Stimulated activated effector memory CD8-positive, alpha-beta T cell treated with anti-CD3 and anti-CD28 coated beads, Interleukin-12 subunit alpha, Interleukin-12 subunit beta, amount 100 ng/mL, for 72 hours (primary cell): ENCODE measurements around the gene VWCE.
A peak's percentile ranks its signal among the peaks of the same experiment; 100 is the strongest.

Source experiments
- ATAC-seq: fragments of 150-1000 bp; cut with Tn5 transposase; 2 replicates; pipeline ENCODE4 v1.10.0; 2021
- DNase-seq, 2 donors: peaks; one replicate each; pipeline ENCODE4 v3.0.0; 2021 to 2022; ENCODE audit warnings: low spot score in 2 of 2
- H3K27ac Mint-ChIP-seq: one replicate; pipeline ENCODE4 v1.8.0; 2022; ENCODE audit warnings: mild to moderate bottlenecking, mixed read lengths
- H3K36me3 Mint-ChIP-seq: one replicate; pipeline ENCODE4 v1.8.0; 2022; ENCODE audit warnings: mild to moderate bottlenecking, mixed read lengths
- H3K4me1 Mint-ChIP-seq: one replicate; pipeline ENCODE4 v1.8.0; 2022; ENCODE audit warnings: mixed read lengths
- H3K4me3 Mint-ChIP-seq: one replicate; pipeline ENCODE4 v1.8.0; 2022; ENCODE audit warnings: mild to moderate bottlenecking, mixed read lengths
- H3K9me3 Mint-ChIP-seq: one replicate; pipeline ENCODE4 v1.8.0; 2022; ENCODE audit warnings: mixed read lengths

The VWCE gene, protein sequence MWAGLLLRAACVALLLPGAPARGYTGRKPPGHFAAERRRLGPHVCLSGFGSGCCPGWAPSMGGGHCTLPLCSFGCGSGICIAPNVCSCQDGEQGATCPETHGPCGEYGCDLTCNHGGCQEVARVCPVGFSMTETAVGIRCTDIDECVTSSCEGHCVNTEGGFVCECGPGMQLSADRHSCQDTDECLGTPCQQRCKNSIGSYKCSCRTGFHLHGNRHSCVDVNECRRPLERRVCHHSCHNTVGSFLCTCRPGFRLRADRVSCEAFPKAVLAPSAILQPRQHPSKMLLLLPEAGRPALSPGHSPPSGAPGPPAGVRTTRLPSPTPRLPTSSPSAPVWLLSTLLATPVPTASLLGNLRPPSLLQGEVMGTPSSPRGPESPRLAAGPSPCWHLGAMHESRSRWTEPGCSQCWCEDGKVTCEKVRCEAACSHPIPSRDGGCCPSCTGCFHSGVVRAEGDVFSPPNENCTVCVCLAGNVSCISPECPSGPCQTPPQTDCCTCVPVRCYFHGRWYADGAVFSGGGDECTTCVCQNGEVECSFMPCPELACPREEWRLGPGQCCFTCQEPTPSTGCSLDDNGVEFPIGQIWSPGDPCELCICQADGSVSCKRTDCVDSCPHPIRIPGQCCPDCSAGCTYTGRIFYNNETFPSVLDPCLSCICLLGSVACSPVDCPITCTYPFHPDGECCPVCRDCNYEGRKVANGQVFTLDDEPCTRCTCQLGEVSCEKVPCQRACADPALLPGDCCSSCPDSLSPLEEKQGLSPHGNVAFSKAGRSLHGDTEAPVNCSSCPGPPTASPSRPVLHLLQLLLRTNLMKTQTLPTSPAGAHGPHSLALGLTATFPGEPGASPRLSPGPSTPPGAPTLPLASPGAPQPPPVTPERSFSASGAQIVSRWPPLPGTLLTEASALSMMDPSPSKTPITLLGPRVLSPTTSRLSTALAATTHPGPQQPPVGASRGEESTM

DNA sequence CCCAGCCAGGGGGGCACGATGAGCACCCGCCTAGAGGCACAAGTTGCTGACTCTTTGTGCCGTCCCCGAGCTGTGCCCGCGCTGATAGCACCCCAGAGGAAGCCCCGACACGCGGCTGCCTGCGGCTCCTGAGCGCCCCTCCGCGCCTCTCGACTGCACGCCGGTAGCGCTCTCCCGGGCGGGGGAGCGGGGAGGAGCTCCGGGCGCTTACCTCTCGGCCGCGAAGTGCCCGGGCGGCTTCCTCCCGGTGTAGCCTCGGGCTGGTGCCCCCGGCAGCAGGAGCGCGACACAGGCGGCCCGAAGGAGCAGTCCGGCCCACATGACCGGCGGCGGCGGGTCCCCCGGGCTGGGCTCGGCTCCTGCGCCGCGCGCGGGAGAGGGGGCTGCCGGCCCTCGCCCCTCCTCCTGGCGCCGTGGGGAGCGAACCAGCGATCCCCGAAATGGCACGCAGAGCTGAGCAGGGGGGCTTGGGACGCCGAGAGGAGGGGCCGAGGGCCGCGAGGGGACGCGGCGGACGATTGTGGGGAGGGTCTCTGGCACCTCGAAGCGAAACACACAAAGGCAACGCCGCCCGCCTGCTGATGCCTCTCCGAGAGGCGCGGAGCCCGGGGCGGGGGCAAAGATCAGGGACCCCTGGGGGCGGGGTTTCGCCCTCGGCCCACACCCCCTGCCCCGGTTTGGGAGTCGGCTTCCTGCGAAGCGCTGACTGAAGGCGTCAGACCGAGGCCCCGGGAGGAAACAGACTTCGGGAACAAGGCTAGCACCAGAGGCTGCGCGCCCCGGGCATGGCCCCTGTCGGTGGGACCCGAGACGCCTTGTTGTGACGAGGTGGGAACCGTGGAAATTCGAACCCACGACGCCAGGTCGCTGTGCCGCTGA, at the start of gene VWCE:
VWCE (minus strand) TSS at position 600 of the 879 bp plus-strand sequence; CDS start at position 321, 279 bp downstream.
- ATAC-seq (peak; percentile 90), DNase-seq (peak; percentile 64 to 84)
- Mint-ChIP-seq H3K9me3 (no peaks in the 10 kb centered on the region), H3K4me1 (peaks cover 35% of the 10 kb centered on the region), H3K36me3 (peaks cover 27% of the 10 kb centered on the region), H3K4me3 (peak within 1 kb of the TSS; percentile 78), H3K27ac (peak within 1 kb of the TSS; percentile 73)

DNA sequence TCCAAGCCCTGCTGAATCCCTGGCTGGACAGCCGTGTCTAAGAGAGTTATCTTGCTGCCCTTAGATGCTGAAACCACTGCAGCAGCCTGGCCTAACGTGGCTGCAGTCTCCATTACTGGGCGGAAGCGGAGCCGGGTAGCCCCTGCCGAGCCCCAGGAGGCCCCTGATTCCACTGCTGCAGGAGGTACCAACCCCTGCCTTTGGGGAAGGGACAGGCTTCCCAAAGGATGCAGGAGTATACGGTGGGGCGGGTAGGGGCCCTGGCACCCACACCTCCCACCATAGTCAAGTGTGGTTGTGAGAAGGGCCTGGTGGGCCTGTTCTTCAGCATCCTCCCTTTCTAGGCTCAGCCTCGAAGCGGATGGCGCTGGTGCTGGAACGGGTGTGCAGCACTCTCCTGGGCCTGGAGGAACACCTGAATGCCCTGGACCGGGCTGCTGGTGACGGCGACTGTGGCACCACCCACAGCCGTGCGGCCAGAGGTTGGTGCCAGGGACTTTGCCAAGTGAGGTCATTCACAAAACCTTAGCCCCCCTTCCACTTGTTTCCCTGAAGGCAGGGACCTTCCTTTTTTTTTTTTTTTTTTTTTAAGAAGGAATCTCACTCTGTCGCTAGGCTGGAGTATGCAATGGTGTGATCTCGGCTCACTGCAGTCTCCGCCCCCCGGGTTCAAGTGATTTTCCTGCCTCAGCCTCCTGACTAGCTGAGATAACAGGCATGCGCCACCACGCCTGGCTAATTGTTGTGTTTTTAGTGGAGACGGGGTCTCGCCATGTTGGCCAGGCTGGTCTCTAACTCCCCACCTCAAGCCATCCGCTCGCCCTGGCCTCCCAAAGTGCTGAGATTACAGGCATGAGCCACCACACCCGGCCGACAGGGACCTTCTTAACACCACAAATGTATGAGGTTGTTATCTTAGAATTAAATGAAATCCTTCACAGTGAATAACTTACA, 49.0 kb upstream of the VWCE start:
- Mint-ChIP-seq H3K36me3 (peaks cover 5% of the 10 kb centered on the region), H3K9me3 (no peaks in the 10 kb centered on the region), H3K27ac (peak overlapping the region; percentile 23), H3K4me1 (no peaks in the 10 kb centered on the region), H3K4me3 (no peak overlapping the region)
- no peak for ATAC-seq
- DNase-seq, result no peak

DNA sequence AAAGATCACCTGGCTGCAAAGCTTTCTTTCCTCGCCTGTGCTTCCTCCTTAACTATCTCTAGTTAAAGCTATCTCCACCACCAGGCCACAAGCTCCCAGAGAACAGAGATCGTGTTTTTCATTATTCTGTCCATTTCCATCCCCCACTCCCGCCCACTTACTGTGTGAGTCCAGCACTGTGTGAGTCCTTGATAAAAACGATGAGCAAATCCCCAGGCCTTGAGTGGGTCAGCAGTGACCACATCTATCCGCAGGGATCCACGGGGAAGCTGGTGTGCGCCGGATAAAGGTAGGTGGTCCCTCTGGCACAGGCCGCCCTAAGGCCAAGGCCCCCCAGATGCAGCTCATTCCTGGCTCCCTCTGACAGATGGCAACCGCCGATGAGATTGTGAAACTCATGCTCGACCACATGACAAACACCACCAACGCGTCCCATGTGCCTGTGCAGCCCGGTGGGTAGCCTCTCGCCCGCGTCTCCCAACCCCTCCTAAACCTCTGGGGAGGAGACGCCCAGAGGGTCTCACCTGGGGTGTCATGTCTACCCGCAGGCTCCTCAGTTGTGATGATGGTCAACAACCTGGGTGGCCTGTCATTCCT, 47.2 kb upstream of the VWCE start:
- H3K36me3 Mint-ChIP-seq, result no peaks in the 10 kb centered on the region
- no peaks in the 10 kb centered on the region for H3K4me1 Mint-ChIP-seq
- no peak for ATAC-seq
- DNase-seq, result no peak
- H3K9me3 Mint-ChIP-seq, result no peaks in the 10 kb centered on the region
- no peak overlapping the region for H3K4me3 Mint-ChIP-seq
- no peak overlapping the region for H3K27ac Mint-ChIP-seq

DNA sequence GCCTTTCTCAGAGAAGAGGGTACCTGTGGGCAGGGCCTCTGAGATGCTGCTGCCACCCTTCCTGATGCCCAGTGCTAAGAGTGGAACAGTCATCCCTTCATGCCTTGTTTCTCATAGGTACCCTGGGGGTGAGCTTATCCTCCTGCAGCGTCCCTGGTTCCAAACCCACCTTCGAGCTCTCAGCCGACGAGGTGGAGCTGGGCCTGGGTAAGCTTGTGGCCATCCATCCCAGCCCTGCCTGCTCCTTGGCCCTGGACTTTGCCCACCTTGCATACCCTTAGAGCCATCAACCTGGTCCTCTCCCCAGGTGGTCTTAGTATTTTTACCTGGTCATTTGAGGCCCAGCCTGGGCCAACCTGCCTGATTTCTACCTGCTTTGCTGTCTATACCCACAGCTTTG, 46.6 kb upstream of the VWCE start:
- H3K27ac Mint-ChIP-seq, result no peak overlapping the region
- H3K36me3 Mint-ChIP-seq, result no peaks in the 10 kb centered on the region
- ATAC-seq, result no peak
- no peak overlapping the region for H3K4me3 Mint-ChIP-seq
- H3K9me3 Mint-ChIP-seq, result no peaks in the 10 kb centered on the region
- DNase-seq, result no peak
- peaks cover 6% of the 10 kb centered on the region for H3K4me1 Mint-ChIP-seq

DNA sequence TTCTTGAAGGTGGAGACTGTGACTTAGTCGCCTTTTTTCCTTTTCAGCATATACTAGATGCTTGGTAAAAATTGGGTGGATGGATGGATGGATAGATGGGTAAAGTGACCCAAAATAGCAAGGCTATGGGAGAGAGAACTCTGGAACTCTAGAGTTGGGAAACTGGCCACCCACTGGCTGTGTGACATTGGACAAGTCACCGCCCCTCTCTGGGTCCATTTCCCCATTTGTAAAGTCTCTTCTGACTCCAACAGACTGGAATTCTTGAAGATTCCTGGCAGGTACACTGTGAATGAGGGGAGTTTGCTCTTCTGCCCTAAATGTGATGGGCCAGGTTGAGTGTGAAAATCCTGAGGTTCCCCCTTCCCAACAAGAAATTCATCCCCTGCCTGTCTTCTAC, 45.9 kb upstream of the VWCE start:
- DNase-seq, result no peak
- Mint-ChIP-seq H3K27ac (no peak overlapping the region), H3K4me1 (peaks cover 12% of the 10 kb centered on the region), H3K4me3 (no peak overlapping the region), H3K9me3 (no peaks in the 10 kb centered on the region), H3K36me3 (no peaks in the 10 kb centered on the region)
- ATAC-seq, result no peak

DNA sequence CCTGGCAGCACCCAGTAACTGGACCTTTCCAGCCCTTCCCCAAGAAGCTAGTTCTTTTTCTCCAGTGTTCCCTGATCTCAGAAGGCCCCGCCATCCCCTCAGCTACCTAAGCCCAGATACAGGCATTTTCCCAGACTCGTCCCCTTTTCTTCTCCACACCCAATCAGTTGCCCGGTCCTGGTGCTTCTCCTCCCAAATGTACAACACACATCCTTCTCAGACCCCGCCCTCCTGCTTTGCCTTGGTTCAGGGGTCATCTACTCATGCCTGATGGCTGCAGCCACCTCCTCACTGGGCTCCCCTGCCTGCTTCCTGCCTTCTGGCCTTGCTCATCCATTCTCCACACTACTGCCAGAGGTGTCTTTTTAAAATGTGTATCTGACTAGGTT, 44.4 kb upstream of the VWCE start:
- no peaks in the 10 kb centered on the region for H3K9me3 Mint-ChIP-seq
- no peaks in the 10 kb centered on the region for H3K36me3 Mint-ChIP-seq
- H3K4me1 Mint-ChIP-seq, result peaks cover 14% of the 10 kb centered on the region
- ATAC-seq, result no peak
- no peak overlapping the region for H3K27ac Mint-ChIP-seq
- DNase-seq, result no peak
- H3K4me3 Mint-ChIP-seq, result no peak overlapping the region

DNA sequence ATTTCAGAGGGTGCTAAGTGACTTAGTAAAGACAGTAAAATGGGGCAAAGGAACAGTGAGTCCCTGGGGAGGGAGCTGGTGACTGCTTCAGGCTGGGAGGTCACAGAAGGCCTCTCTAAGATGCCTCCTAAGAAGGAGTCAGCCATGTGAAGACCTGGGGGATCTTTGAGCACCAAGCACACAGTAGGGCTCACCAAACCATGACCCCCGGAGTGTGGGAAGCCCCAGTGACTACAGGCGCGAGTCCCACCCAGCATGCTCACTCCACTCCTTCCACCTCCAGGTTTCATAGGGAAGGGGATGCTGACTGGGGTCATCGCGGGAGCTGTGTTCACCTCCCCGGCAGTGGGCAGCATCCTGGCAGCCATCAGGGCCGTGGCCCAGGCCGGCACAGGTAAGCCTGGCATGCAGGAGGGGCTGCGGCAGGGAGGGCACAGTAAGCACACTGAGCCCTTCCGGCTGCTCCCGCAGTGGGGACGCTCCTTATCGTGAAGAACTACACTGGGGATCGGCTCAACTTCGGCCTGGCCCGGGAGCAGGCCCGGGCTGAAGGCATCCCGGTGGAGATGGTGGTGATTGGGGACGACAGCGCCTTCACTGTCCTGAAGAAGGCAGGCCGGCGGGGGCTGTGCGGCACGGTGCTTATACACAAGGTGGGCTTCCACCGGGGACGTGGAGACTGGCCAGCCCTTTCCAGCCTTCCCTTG, 43.8 kb upstream of the VWCE start:
- peak overlapping the region; percentile 56 for H3K27ac Mint-ChIP-seq

DNA sequence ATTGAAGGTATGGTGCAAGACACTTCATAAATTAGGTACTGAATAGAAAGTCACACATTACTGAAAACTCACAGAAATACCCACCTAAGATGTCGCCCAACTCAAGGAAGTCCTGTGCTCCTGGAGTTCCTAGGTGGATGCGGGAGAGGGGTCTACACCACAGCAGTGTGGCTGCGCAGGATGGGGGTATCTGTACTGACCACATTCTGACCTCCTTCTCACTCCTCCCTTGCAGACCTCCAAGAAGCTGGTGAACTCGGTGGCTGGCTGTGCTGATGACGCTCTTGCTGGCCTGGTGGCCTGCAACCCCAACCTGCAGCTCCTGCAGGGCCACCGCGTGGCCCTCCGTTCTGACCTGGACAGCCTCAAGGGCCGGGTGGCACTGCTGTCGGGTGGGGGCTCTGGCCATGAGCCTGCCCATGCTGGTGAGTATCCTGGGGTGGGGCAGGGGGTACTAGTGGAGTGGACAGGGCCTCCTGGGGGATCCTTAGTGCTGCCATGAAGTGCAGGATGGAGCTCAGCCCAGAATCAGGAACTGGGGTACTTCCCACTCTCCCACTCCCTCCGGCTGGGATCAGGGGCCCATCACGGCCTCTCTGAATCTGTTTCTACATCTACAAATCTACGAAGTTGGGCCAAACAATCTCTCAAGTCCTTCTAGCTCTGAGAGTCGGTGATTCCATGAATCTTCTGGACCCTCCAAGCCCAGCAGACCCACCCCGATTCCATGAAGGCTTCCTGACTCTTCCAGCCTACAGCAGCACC, 42.8 kb upstream of the VWCE start:
- DNase-seq (no peak), ATAC-seq (no peak)
- Mint-ChIP-seq H3K9me3 (no peaks in the 10 kb centered on the region), H3K4me1 (peaks cover 28% of the 10 kb centered on the region), H3K36me3 (no peaks in the 10 kb centered on the region), H3K4me3 (no peak overlapping the region), H3K27ac (peak overlapping the region; percentile 56)

More for the DNA sequence above, 43.8 kb upstream of the VWCE start:
- ATAC-seq, result no peak
- Mint-ChIP-seq H3K9me3 (no peaks in the 10 kb centered on the region), H3K4me1 (peaks cover 19% of the 10 kb centered on the region), H3K4me3 (no peak overlapping the region), H3K36me3 (no peaks in the 10 kb centered on the region)
- DNase-seq, result no peak

DNA sequence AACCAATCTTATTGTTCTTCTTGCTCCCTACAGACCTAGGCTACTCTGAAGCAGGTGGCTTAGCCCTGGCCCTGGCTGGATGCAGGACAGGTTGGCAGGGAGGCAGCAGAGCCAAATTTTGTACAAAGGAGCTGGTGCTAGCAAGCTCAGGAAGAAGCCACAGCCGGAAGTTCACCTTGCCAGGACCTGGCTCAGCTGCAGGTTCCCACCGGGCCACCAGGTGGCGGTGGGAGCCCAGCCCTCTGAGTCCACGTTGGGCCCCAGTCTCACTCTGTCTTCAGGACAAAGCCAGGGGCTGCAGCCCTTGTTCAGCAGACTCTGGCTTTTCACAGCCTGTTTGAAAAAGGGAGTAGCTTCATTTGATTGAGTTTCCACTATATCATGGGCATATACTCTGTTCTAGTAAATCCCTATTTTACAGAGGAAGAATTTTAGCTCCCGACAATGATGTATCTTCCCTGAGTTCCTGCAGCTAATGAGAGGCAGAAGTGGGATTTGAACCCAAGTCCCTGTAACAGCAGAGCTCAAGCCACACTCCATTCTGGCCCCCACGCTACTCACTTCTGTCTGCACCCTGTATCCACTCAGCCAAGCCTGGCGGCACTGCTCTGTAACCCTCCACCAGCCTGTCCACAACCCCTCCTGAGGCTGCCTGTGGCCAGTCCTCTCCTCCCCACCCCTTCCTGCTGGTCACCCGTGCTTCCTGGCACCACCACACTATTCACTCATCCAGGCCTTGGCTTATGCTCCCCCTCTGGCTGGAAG, 41.2 kb upstream of the VWCE start:
- DNase-seq (peak; percentile 82 to 89), ATAC-seq (peak; percentile 71)
- peak overlapping the region; percentile 80 for H3K27ac Mint-ChIP-seq
- no peaks in the 10 kb centered on the region for H3K9me3 Mint-ChIP-seq
- peaks cover 43% of the 10 kb centered on the region for H3K4me1 Mint-ChIP-seq
- no peak overlapping the region for H3K4me3 Mint-ChIP-seq
- H3K36me3 Mint-ChIP-seq, result no peaks in the 10 kb centered on the region

DNA sequence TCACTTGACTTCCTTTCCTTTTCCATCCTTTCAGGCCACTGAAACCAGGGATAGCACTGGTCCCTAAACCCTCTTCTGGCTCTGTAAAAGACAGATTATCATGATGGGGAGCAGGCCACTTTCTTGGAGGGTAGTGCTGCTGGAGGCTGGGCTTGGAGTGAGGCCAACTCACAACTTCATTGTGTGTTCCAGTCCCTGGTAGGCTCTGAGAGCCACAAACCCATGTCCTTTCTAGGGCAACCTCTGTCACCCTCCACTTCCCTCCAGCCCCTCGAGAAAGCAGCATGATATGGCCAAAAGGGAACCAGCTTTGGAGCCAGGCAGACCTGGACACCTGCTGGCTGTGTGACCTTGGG, 40.2 kb upstream of the VWCE start:
- Mint-ChIP-seq H3K36me3 (no peaks in the 10 kb centered on the region), H3K27ac (peak overlapping the region; percentile 80), H3K9me3 (no peaks in the 10 kb centered on the region), H3K4me1 (peaks cover 53% of the 10 kb centered on the region), H3K4me3 (no peak overlapping the region)
- DNase-seq (no peak), ATAC-seq (no peak)

DNA sequence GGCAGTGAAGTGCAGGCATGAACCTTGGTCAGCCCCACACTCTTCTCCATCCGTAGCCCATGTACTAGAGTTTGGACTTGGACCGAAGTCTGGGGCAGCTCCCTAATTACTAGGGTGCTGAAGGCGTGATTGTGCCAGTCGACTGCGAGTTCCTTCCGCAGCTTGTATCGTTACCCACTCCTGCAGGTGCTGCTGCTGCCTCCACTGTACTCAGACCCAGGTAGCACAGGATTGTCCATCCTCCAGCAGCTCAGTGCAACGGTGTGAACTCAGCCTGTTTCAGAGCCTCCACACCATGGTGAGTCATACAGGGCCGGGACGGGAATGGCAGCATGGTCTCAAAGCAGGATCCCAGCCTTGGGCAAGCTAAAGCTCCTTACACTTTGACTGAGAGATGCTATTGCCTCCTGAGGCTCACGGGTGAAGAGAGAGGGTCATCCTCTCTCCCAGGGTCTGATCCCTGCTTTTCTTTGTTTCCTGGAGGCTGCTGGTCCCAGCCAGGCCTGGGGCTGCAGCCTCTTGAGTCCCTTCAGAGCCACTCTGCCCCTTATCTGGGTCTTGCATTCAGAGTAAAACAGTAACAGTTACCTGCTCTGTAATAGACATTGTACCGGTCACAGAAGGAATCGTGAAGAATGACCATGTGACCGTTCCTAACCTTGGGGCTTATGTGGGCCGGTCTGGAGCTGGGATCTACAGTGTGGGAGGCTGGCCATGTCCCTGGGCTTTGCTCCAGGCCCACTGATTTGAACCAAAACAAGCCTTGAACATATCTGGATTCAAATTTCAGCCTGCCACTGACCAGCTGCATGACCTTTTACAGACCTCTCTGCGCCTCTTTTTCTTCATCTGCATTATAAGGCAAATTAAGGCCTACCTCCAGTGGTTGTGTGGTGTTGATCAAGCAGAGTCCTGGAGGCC, 39.6 kb upstream of the VWCE start:
- H3K27ac Mint-ChIP-seq, result peak overlapping the region; percentile 99

More for the DNA sequence above, 39.6 kb upstream of the VWCE start:
- ATAC-seq (no peak), DNase-seq (peak in 1 of 2 donors; percentile 54)
- Mint-ChIP-seq H3K4me3 (peak overlapping the region; percentile 98), H3K36me3 (no peaks in the 10 kb centered on the region), H3K9me3 (no peaks in the 10 kb centered on the region), H3K4me1 (peaks cover 59% of the 10 kb centered on the region)
